ENCODE results near the gene SMC5.
"Not testable (repeated sequence)": the region's sequence is repeated elsewhere in the genome, so short reads cannot be mapped to it uniquely, and the experiment has no call there.

Gene SMC5

GRCh38 chr9:70258692-70259511, at the start of gene SMC5:
Gene SMC5 (plus strand): TSS chr9:70258978. CDS start chr9:70259079, 101 bp downstream.
- peak; percentile 90 for DNase-seq (ENCODE audit: low spot score)

- DNase-seq (ENCODE audit: low spot score), result no peak
These were observed 41.7 kb upstream of the SMC5 start for GRCh38 chr9:70217029-70217428.

- DNase-seq (ENCODE audit: low spot score), result no peak
These were observed 40.0 kb upstream of the SMC5 start for GRCh38 chr9:70218767-70219166.

- DNase-seq (ENCODE audit: low spot score), result no peak
These were observed 38.6 kb upstream of the SMC5 start for GRCh38 chr9:70220216-70220615.

- DNase-seq (ENCODE audit: low spot score), result no peak
These were observed 36.4 kb upstream of the SMC5 start for GRCh38 chr9:70222354-70222753.

GRCh38 chr9:70228118-70228517, 30.7 kb upstream of the SMC5 start:
- DNase-seq (ENCODE audit: low spot score), result no peak

GRCh38 chr9:70228611-70229010, 30.2 kb upstream of the SMC5 start:
- no peak for DNase-seq (ENCODE audit: low spot score)

GRCh38 chr9:70229026-70229425, 29.8 kb upstream of the SMC5 start:
- no peak for DNase-seq (ENCODE audit: low spot score)

GRCh38 chr9:70229579-70229978, 29.2 kb upstream of the SMC5 start:
- DNase-seq (ENCODE audit: low spot score), result no peak

- no peak for DNase-seq (ENCODE audit: low spot score)
These were observed 26.3 kb upstream of the SMC5 start for GRCh38 chr9:70232476-70232875.

GRCh38 chr9:70234208-70234607, 24.6 kb upstream of the SMC5 start:
- not testable (repeated sequence) for DNase-seq (ENCODE audit: low spot score)

- not testable (repeated sequence) for DNase-seq (ENCODE audit: low spot score)
These were observed 12.8 kb upstream of the SMC5 start for GRCh38 chr9:70245952-70246351.

GRCh38 chr9:70250221-70250620, 8.6 kb upstream of the SMC5 start:
- DNase-seq (ENCODE audit: low spot score), result no peak

- no peak for DNase-seq (ENCODE audit: low spot score)
These were observed 3.3 kb upstream of the SMC5 start for GRCh38 chr9:70255486-70255885.

- DNase-seq (ENCODE audit: low spot score), result no peak
These were observed 2.6 kb upstream of the SMC5 start for GRCh38 chr9:70256123-70256551.

- DNase-seq (ENCODE audit: low spot score), result no peak
These were observed 1.3 kb upstream of the SMC5 start for GRCh38 chr9:70257502-70257901.

GRCh38 chr9:70257991-70258691, 637 bp upstream of the SMC5 start:
- no peak for DNase-seq (ENCODE audit: low spot score)

GRCh38 chr9:70259512-70259802, 679 bp downstream of the SMC5 start:
- DNase-seq (ENCODE audit: low spot score), result no peak

- no peak for DNase-seq (ENCODE audit: low spot score)
These were observed 1.2 kb downstream of the SMC5 start for GRCh38 chr9:70260007-70260443.

GRCh38 chr9:70260606-70261005, 1.8 kb downstream of the SMC5 start:
- no peak for DNase-seq (ENCODE audit: low spot score)

GRCh38 chr9:70261131-70261870, 2.5 kb downstream of the SMC5 start:
- DNase-seq (ENCODE audit: low spot score), result no peak

GRCh38 chr9:70262366-70262765, 3.6 kb downstream of the SMC5 start:
- DNase-seq (ENCODE audit: low spot score), result no peak

GRCh38 chr9:70262948-70263347, 4.2 kb downstream of the SMC5 start:
- DNase-seq (ENCODE audit: low spot score), result no peak
